ENCODE measurements around the gene IL23A. TPM values are rescaled to one million over a fixed set of nuclear protein-coding genes. Genes with fewer than 3 reads are reported as not detected.

Gene IL23A
- total RNA-seq, 3 donors from 2014 or later = 0.55 TPM; not detected in 2

- no peaks in the 10 kb centered on the region for H3K36me3 ChIP-seq (ENCODE audit: low read depth)
- TF ChIP-seq CTCF (IDR thresholded peaks at IDR 0.05) = no peak
Observed at GRCh38 chr12:56307221-56307965, 31.3 kb upstream of the IL23A start.

GRCh38 chr12:56308714-56309113 is 30.0 kb upstream of the IL23A start:
- DNase-seq (no peak), ATAC-seq (no peak)
- no peak overlapping the region for H3K4me3 ChIP-seq
- intact Hi-C loops (cut with DNase I, micrococcal nuclease) = no loop called here
- TF ChIP-seq CTCF (IDR thresholded peaks at IDR 0.05) = no peak
- no peaks in the 10 kb centered on the region for H3K36me3 ChIP-seq (ENCODE audit: low read depth)
- no peaks in the 10 kb centered on the region for H3K9me3 ChIP-seq
- no peaks in the 10 kb centered on the region for H3K4me1 ChIP-seq (ENCODE audit: low read depth)

More at GRCh38 chr12:56307221-56307965, 31.3 kb upstream of the IL23A start:
- DNase-seq (no peak), ATAC-seq (no peak)
- no peak overlapping the region for H3K4me3 ChIP-seq
- no peaks in the 10 kb centered on the region for H3K4me1 ChIP-seq (ENCODE audit: low read depth)
- intact Hi-C loops (cut with DNase I, micrococcal nuclease) = no loop called here
- no peaks in the 10 kb centered on the region for H3K9me3 ChIP-seq

DNA sequence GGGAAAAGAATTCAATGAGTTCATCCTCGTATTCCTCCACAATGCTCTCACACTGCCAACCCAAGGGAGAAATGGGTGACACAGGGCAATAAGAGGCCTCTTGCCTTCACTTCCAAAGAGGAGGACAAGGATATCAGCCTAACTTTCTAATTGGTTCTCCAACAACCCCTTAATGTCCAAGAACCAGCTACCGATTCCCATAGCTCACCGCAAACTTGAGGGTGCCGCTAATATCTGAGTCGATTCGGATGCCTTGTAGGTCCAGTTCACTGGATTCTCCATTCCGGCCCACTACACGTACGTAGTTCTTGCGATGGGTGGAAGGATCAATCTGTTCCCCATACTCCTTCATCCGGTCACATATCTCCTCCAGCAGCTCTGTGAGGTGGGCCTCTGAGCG is 27.7 kb upstream of the IL23A start:
- Histone ChIP-seq H3K4me3 (no peak overlapping the region), H3K9me3 (no peaks in the 10 kb centered on the region), H3K36me3 (ENCODE audit: low read depth) (no peaks in the 10 kb centered on the region), H3K4me1 (ENCODE audit: low read depth) (peaks cover 11% of the 10 kb centered on the region)
- TF ChIP-seq CTCF (IDR thresholded peaks at IDR 0.05) = no peak
- DNase-seq (no peak), ATAC-seq (no peak)
- intact Hi-C loops (cut with DNase I, micrococcal nuclease) = no loop called here

DNA sequence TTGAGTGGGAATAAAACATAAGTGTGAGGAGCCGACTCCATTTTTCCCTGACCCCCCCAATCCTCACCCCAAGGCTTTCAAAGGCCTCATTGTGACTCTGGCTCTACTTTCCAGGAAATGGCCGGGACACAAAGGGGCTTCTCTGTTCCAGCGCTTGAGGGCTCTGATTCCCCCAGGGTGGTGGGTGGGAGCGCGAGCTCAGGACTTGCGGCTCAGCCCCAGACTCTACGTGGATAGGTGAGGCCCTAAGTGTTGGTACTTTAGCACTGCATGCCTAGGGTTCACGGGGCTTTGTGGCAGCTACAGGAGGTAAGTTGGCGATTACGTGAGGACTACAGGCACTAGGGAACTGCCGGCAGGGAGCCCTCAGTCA is 23.4 kb upstream of the IL23A start:
- DNase-seq (peak in 2 of 3 donors; percentile 26 to 44), ATAC-seq (peak; percentile 20)
- Histone ChIP-seq H3K4me1 (ENCODE audit: low read depth) (peaks cover 11% of the 10 kb centered on the region), H3K36me3 (ENCODE audit: low read depth) (no peaks in the 10 kb centered on the region), H3K9me3 (no peaks in the 10 kb centered on the region), H3K4me3 (peak overlapping the region; percentile 50)
- intact Hi-C loops (cut with DNase I, micrococcal nuclease) = no loop called here
- TF ChIP-seq CTCF (IDR thresholded peaks at IDR 0.05) = no peak

GRCh38 chr12:56315622-56316473 is 22.8 kb upstream of the IL23A start, which contains the start of gene CNPY2:
Gene CNPY2, minus strand, starts transcription at chr12:56315988. Its CDS starts 771 bp downstream, at chr12:56315217.
- DNase-seq (peak; percentile 96 to 97 (median 96)), ATAC-seq (peak; percentile 93)
- peak within 1 kb of the TSS; percentile 50 for H3K4me3 ChIP-seq
- intact Hi-C loops (cut with DNase I, micrococcal nuclease) = no loop called here
- TF ChIP-seq CTCF (IDR thresholded peaks at IDR 0.05) = no peak
- H3K9me3 ChIP-seq = no peaks in the 10 kb centered on the region
- no peaks in the 10 kb centered on the region for H3K36me3 ChIP-seq (ENCODE audit: low read depth)
- peaks cover 11% of the 10 kb centered on the region for H3K4me1 ChIP-seq (ENCODE audit: low read depth)

Data from mucosa of descending colon (tissue), 3 donors.